HG03342 (cell line): ENCODE data around the gene DNAJC3.
A peak's percentile ranks its signal among the peaks of the same experiment; 100 is the strongest.

Experiments used
- ATAC-seq: cut with Tn5 transposase; IDR thresholded peaks from one replicate; pipeline ENCODE4 v1.9.1; 2021; ENCODE audit warnings: mild to moderate bottlenecking, moderate library complexity; ENCODE audit not compliant: unreplicated experiment

DNAJC3 gene, protein sequence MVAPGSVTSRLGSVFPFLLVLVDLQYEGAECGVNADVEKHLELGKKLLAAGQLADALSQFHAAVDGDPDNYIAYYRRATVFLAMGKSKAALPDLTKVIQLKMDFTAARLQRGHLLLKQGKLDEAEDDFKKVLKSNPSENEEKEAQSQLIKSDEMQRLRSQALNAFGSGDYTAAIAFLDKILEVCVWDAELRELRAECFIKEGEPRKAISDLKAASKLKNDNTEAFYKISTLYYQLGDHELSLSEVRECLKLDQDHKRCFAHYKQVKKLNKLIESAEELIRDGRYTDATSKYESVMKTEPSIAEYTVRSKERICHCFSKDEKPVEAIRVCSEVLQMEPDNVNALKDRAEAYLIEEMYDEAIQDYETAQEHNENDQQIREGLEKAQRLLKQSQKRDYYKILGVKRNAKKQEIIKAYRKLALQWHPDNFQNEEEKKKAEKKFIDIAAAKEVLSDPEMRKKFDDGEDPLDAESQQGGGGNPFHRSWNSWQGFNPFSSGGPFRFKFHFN

DNA sequence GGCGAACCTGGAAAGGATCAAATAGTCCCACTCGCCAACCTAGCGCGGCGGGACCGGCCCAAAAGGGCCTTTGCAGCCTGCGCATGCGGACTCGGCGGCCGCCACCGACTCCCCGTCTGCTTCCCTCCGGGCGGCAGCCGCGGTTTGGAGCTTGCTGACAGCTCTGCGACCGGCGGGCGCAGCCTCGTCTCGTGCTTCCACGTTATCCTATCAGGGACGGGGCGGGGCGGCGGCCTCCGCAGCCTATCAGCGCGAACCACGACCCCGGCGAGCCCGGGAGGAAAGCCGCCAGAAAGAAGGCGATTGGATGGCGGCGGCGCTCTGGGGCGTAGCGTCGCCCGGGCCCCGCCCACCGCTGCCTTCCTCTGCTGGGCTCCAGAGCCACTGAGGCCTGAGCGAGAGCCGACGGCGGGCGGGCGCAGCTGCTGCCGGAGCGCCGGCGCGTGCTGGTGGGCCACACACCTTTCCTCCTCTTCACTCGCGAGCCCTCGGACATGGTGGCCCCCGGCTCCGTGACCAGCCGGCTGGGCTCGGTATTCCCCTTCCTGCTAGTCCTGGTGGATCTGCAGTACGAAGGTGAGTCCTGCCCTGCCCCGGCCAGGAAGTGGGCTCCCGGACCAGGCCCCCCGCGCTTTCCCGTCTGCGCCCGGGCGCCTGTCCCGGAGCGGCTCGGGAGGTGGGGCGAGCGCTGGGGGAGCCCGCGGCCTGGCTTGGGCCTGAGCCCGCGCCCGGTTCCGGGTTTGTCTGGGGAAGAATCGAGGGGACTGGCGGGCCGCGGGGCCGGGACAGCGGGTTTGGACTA, at the start of gene DNAJC3:
Gene DNAJC3 (plus strand): TSS at position 378 of the 802 bp plus-strand sequence. CDS start 117 bp downstream, at position 495.
- ATAC-seq, result peak; percentile 91

DNA sequence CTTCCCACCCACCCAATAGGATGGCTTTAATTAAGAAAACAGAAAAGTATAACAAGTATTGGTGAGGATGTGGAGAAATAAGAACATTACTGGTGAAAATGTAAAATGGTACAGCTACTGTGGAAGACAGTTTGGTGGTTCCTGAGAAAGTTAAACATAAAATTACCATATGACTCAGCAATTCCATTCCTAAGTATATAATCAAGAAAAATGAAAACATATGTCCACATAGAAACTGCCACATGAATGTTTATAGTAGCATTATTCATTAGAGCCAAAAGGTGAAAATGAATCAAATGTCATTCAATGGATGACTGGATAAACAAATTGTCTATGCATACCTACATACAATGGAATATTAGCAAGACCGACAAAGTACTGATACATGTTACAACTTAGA, 49.3 kb upstream of the DNAJC3 start:
- no peak for ATAC-seq

DNA sequence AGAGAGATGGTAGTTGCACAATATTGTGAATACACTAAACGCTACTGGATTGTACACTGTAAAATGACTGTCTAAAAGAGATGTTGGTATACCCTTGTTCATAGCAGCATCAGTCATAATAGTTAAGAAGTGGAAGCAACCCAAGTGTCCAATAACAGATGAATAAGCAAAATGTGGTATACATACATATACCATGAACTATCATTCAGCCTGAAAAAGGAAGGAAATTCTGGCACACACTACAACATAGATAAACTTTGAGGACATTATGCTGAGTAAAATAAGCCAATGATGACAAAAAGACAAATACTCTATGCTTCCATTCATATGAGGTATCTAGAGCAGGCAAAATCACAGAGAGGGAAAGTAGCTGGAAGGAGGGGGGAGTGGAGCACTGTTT, 48.5 kb upstream of the DNAJC3 start:
- ATAC-seq, result no peak

DNA sequence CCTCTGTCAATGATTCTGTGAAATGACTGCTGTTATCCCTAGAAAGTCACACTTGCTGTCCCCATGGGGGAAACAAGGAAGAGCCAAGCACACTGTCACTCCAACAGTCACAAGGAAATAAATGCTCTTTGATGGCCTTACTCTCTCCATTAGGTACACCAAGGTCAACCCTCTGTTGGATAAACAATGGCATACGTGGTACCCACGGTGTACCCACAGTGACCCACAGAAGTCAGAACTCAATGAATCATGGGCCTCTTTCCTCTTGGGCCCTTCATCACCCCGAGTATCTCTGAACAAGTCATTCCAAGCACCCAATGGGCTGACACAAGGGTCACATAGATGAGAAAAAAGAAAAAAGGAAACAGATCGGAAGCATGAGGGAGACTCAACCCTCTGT, 47.9 kb upstream of the DNAJC3 start:
- no peak for ATAC-seq

DNA sequence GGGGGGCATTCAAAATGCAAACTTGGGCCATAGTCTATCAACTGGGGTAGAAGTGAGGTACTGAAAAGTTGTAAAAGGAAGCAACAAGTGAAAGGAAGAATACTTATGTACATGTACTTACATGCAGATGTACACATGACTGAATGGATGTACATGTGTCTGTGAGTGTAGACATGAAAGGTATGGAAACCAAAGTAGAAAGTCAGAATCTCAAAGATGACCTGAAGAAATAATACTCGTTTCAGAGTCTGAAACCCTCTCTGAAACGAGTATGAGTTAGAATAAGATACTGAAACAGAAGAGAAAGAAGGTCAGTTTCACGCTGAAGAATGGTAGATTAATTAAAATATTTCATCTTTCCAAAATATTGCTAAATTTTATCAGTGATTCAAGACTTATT, 46.3 kb upstream of the DNAJC3 start:
- no peak for ATAC-seq

DNA sequence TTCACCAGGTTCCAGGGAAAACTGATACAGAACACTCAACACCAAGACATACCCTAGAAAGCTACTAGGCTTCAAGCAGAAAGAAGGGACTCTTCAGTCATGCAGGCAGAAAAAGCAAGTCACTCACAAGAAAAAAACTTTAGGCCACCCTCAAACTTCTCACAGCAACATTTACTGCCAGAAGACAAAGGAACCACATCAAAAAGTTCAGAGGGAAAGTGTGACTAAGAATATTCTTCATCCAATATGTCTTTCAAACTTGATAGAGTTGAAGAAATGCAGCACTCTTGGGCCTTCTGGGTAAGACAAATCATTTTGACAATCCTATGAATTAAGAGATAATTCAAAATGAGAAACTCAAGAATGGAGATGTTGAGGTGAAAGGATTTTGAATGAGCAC, 40.1 kb upstream of the DNAJC3 start:
- ATAC-seq, result no peak

DNA sequence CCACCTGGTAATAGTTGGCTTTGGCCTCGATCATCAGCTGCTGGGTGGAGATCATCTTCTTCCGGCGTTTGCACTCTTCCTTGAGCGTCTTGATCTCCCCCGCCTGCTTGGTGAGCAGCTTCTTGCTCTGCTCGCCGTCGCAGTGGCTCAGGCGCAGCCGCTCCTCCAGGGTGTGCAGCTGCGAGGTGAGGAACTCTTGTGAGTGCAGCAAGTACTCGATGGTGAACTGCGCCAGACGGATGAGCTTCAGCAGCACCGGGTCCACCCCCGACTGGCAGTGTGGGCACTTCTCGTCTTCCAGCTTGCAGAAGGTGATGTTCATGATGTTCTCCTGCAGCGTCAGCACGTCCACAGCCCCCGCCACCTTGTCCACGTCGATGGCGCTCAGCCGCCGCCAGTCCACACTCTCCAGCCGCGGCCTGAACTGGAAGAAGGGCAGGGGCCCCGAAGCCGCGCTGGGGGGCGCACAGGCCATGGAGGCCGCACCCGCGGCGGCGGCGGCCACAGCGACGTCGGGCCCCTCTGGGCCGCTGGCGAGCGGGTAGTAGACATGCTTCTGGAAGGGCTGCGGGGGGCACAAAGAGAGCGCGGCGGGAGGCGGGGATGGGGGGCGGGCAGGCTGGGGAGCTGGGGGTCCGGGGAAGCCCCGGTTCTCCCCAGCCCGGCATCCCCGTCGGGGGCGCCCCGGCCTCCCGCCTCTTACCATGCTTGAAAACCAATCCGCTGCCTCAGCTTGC, 35.5 kb upstream of the DNAJC3 start:
- no peak for ATAC-seq

DNA sequence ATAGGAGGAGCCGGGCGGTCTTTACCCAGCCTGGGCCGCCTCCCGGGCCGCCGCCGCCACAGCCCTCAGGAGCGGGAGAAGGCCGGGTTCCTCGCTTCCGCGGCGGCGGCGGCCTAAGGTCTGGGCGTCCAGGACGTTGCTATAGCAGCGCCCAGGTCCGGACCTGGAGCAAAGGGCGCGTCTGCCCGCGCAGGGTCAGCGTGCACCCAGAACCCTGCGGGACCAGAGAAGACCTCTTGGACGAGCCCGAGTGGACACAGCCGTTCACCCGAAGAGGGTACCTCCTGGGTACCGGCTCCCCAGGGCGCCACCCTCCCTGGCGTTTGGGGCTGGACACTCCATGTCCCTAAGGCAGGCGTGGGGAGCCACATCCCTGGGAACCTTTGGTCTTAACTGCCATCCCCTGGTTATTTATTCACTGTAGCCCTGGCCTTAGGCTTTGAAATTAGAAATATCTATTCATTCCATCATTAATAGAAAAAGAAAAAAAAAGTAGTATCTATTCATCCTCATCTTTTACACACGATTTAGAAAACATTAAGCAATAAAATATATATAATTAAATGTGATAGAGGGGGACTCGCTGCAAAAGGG, 34.8 kb upstream of the DNAJC3 start:
- ATAC-seq, result no peak

DNA sequence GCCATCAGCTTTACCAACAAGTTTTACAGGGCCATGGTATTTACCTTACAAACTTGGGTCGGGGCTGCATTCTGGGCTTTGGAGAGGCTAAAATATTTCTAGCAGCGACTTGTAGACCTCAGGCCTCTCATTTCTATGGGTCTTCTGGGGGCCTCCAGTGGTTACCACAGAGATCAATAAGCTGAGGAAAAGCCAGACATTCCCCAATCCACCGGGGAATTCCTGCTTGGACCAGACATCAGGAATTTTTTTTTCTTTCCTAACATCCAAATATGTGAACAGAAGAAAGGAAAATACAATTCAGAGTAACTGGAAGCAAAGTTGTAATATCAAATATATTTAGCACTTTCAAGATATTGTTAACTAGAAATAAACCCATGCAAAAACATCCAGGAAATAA, 33.9 kb upstream of the DNAJC3 start:
- no peak for ATAC-seq

DNA sequence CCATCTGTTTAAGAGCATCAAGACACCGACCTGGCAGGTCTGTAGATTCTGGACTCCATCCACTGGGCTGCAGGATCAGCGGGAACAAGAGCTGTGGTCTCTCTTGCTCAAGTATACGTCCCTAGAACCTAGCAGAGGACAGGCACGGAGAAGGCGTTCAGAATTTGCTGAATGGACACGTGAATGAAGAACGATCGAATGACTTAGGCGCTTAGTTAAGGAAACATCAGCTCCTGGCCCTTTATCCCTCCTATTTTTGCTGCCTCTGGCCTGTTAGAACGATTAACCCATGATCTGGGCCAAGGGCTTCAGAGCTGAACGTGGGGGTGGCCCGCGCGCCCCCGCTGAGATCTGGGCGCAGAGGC, 33.4 kb upstream of the DNAJC3 start:
- ATAC-seq, result no peak

DNA sequence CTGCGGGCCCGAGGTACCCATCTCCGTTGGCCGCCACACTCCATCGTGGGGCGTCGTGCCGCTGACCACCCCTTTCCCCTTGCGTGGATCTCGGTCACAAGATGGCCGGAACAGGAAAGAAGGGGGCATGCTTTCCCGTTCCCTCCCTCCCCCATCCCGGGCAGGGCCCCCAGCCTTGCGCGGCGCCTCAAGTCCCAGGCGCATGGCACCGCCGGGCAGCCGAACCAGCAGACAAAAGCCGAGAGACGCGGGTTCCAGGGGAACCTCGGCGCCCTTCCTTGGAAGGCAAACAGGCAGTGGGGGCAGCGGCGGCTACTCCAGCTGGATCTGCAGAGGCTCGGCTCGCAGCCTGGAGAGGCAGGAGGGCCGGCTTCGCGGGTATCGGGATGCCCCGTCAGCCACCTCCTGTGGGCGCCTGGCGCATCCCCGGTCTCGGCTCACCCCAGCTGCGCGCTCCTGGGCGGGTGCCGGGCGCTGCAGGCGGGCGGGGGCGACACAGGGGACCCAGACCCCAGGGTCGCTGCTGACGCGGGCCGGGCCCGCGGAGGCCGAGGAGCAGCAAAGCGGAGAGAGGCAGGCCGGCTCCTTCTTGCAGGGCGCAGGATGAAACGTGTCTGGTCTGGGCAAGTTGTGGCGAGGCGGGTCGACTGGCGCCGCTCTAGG, 32.9 kb upstream of the DNAJC3 start:
- peak; percentile 34 for ATAC-seq

DNA sequence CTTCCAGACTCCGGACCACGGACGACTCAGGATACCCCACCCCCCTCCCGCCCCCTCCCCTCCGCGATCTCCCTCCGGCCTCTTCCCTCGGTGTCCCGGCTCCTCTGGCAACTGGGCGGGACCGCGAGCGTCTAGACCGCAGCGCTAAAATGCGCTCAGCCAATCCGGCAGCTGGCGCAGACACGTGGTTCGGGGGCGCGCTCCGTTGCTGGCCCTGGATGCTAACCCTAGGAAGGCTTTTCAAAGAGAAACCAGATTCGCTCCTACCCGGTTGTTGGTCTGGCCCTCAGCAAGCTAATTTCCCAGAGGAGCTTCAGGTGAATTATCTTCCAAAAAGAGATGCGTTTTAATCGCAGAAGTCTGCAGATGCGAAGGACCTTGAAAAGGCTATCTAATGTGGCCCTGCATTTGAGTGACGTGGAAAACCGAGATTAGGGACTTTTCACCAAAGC, 32.3 kb upstream of the DNAJC3 start, which contains the start of gene DZIP1:
Gene DZIP1 (minus strand): TSS at position 106 of the 452 bp plus-strand sequence. CDS start 2,677 bp downstream, outside the sequence.
- peak; percentile 58 for ATAC-seq

DNA sequence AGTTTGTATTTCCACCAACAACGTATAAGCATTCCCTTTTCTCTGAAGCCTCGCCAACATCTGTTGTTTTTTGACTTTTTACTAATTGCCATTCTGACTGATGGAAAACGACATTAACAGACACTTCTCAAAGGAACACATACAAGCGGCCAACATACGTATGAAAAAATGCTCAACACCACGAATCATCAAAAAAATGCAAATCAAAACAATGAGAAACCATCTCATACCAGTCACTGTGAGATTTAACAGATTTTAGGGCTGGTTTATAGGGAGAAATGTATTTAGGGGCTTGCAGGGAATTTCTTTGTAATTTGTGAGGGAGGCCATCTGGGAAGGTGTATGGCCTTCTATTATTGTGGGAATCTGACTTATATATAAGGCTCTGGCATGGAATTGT, 29.6 kb upstream of the DNAJC3 start:
- ATAC-seq, result no peak

DNA sequence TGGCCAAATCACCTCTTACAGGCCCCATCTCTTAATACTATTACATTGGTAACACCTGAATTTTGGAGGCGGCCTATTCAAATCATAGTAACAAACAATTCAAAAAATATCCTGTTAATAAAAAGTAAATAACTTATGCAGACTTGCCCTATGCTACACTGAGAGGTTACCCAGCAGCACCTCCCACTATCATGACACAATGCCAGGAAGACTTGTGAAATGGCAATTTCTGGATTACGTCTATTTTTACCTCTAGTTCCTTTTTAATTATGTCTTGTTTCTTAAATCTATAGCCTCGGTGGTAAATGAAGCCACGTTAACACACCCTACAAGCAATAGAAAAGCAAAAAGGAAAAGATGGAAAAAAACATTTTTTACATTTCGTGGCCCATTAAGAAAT, 26.2 kb upstream of the DNAJC3 start:
- no peak for ATAC-seq

DNA sequence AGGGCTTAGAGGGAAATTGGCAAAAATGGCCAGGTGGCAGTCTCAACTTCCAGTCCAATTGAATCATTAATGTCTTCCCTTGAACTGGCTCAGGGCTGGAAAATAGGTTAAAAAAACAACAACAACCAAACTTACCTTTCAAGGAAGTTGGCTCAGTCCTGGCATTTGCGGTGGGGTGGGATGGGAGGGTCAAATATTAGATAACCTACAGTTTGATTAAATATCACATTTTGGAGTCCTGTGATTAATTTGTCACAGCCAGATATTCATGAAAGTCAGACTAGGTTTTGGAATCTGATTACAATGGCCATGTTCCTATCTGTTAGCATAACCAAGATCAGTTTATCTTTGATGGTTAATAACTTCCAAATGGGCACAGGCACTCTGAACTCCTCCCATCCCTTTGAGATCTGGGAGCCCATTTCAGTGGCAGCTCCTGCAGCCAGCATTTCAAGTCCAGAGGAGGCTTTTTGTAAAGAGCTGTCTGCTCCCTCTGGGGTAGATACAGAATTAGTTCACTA, 24.6 kb upstream of the DNAJC3 start:
- ATAC-seq, result no peak

DNA sequence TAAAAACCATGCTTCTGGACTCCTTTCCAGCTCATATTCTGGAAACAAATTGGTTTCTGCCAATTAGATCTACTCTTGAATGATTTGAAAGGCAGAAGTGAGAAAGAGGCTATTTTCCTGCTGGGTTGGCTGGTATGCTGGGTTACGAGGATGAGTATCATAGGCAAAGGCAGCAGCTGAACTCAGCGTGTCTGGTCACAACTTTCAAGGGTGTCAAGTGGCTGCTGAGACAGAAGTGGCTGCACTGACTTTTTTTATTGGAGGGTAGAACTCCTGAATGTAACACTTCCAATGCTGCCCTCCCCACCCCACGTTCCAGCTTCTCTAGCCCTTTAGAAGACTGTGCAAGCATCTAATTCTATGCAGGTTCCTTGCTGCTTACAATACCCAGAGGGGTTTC, 24.1 kb upstream of the DNAJC3 start:
- ATAC-seq, result no peak

DNA sequence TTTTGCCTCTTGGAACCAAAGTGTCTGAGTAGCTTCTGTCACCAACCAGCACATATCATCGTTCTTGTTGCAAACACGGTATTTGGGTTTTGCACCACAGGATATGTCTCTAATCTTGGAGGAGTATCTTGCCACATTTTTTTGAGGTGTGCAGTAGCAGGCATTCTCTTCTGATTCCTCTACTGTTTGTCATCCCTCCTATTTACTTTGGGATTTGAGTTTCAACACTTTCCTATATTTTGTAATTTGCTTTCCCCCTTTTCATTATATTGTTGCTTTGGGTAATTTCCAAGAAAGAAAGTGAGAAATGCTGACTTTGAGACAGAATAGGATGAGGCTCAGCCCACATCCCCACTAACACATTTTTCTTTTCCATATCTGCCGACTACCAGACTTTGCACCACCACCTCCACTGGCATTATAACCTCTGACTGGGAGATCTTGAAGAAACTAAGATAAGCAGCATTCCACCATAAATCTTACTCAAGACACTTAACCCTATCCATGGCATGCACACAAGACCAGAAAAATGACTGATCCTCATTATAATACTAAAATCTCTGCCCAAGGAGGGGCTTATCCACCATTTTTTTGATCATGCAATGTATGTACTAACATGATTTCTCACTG, 20.4 kb upstream of the DNAJC3 start:
- no peak for ATAC-seq

DNA sequence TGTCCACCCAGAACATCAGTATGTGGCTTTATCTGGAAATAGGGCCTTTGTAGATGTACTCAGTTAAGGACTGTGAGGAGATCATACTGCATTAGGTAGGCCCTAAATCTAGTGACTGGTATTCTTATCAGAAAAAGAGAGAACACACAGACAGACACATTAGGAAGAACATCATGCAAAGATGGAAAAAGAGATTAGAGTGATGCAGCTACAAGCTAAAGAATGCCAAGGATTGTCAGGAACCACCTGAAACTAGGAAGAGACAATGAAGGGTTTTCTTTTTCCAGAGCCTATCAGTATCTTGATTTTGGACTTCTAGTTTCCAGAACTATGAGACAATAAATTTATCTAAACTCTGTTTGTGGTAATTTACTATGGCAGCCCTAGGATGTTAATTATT, 17.4 kb upstream of the DNAJC3 start:
- ATAC-seq, result no peak

DNA sequence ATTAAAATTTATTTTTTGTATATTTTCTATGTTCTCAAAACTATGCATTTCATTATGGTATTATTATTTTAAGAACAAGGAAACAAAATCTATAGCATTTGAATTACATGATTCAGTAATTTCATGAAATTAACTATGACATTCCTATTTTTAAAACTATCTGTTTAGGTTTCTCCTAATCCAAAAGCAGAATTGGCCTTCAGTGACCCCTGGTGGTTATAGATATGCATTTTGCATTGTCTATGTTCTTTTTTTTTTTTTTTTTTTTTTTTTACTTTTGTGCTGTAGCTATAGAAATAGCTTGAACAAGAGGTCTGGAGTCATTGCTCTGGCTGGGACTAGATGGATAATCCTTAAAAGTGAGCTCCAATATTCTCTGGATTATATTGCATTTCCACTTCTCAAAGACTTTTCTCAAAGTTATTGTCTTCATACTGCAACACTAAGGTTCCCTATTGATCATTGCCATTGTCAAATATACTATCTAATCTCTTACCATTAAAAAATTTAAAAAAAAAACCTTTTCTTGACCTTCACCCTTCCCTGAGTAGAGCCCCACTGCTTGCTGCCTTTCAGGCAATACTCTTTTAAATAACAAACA, 15.9 kb upstream of the DNAJC3 start:
- ATAC-seq, result no peak
